HCT116 (cell line): ENCODE data around the gene KCNB1. TPM values are rescaled to one million over a fixed set of nuclear protein-coding genes. Genes with fewer than 3 reads are reported as not detected.

ENCODE experiments used
- ATAC-seq: fragments of 200-7000 bp; cut with Tn5 transposase; 2 replicates; pipeline ENCODE4 v1.9.1; 2020; ENCODE audit warnings: mild to moderate bottlenecking, moderate library complexity
- BruUV-seq: library from RNA; stranded (reverse); fragments of 400-500 nt; replicated peaks from 2 replicates; lab custom pipeline; 2021; lab: Mats Ljungman, UMichigan
- CTCF ChIA-PET: fragments of 300-600 bp; sonication (Branson Sonifier 250); formaldehyde crosslinking; loops from one replicate; lab custom pipeline; 2021; ENCODE audit warnings: antibody characterized with exemption; lab: Charles Lee
- POLR2A ChIA-PET: fragments of 300-600, 350-600 bp; sonication (Branson Sonifier 250); formaldehyde crosslinking; loops from one replicate; lab custom pipeline; 2021; ENCODE audit warnings: antibody characterized with exemption; lab: Charles Lee
- RAD21 ChIA-PET, 2 experiments: fragments of 300-600 bp; sonication (Branson Sonifier 250); formaldehyde crosslinking; loops; one replicate each; lab custom pipeline; 2023; ENCODE audit warnings: low total read pairs in 2 of 2; ENCODE audit not compliant: uncharacterized antibody in 2 of 2, unreplicated experiment in 2 of 2, low non-redundant PET in 1 of 2; lab: Charles Lee
- DNase-seq: peaks from one replicate; pipeline ENCODE4 v3.0.0-alpha.2; 2010; ENCODE audit warnings: low read depth, low spot score
- H2AFZ ChIP-seq: fragments of 200-600 bp; shearing (Covaris generic), sonication (generic); 2 replicates; pipeline ENCODE4 v1.6.1; 2017; ENCODE audit warnings: low read depth, mixed run types, mixed read lengths, antibody characterized with exemption, low read length; ENCODE audit not compliant: poor library complexity, severe bottlenecking
- H3K27ac ChIP-seq: 2 replicates; pipeline ENCODE4 v1.5.1; 2012; ENCODE audit warnings: low read depth, low read length
- H3K27me3 ChIP-seq: fragments of 200-600 bp; sonication (generic); 2 replicates; pipeline ENCODE4 v1.6.1; 2016; ENCODE audit warnings: mixed run types, low read length, mixed read lengths; ENCODE audit not compliant: insufficient read depth
- H3K36me3 ChIP-seq, 2 experiments: fragments of 200-500 bp in 1 of 2; fragments of 200-600 bp in 1 of 2; sonication (Bioruptor generic) in 1 of 2; sonication (generic) in 1 of 2; 2 replicates each; pipeline versions ENCODE4 v1.5.1 to v1.6.1; 2014 to 2016; ENCODE audit warnings: low read length in 2 of 2, inconsistent platforms in 1 of 2, mixed read lengths in 1 of 2, mixed run types in 1 of 2; ENCODE audit not compliant: insufficient read depth in 2 of 2, control insufficient read depth in 1 of 2
- H3K4me1 ChIP-seq, 2 experiments: fragments of 200-600 bp in 1 of 2; sonication (generic) in 1 of 2; 2 replicates each; pipeline versions ENCODE4 v1.5.1 to v1.6.1; 2012 to 2017; ENCODE audit warnings: low read length in 2 of 2, inconsistent platforms in 1 of 2, mild to moderate bottlenecking in 1 of 2, mixed read lengths in 1 of 2, mixed run types in 1 of 2, moderate library complexity in 1 of 2; ENCODE audit not compliant: insufficient read depth in 2 of 2, control insufficient read depth in 1 of 2
- H3K4me2 ChIP-seq: fragments of 200-600 bp; sonication (generic); 2 replicates; pipeline ENCODE4 v1.6.1; 2017; ENCODE audit warnings: mixed run types, low read length, mixed read lengths
- H3K4me3 ChIP-seq, 2 experiments: fragments of 200-600 bp in 1 of 2; sonication (generic) in 1 of 2; replicated peaks in 1 of 2; 2 replicates each; pipeline ENCODE4 v1.5.1; 2011 to 2016; ENCODE audit warnings: low read length in 2 of 2, control low read depth in 1 of 2, low read depth in 1 of 2, mild to moderate bottlenecking in 1 of 2, mixed read lengths in 1 of 2, mixed run types in 1 of 2
- H3K79me2 ChIP-seq: fragments of 200-600 bp; sonication (generic); 2 replicates; pipeline ENCODE4 v1.6.1; 2017; ENCODE audit warnings: mild to moderate bottlenecking, mixed run types, low read length, moderate library complexity, mixed read lengths; ENCODE audit not compliant: insufficient read depth
- H3K9ac ChIP-seq: fragments of 200-600 bp; sonication (generic); 2 replicates; pipeline ENCODE4 v1.6.1; 2016; ENCODE audit warnings: low read length, mixed read lengths
- H3K9me2 ChIP-seq: fragments of 200-600 bp; sonication (generic), shearing (Covaris generic); 2 replicates; pipeline ENCODE4 v1.6.1; 2017; ENCODE audit warnings: mixed run types, mild to moderate bottlenecking, moderate library complexity; ENCODE audit not compliant: insufficient read depth
- H3K9me3 ChIP-seq, 2 experiments: fragments of 200-500 bp in 1 of 2; fragments of 200-600 bp in 1 of 2; sonication (Bioruptor generic) in 1 of 2; sonication (generic) in 1 of 2; 2 replicates each; pipeline ENCODE4 v1.6.1; 2014 to 2017; ENCODE audit warnings: low read length in 2 of 2, mixed read lengths in 2 of 2, inconsistent platforms in 1 of 2, low read depth in 1 of 2, mild to moderate bottlenecking in 1 of 2, mixed run types in 1 of 2, moderate library complexity in 1 of 2; ENCODE audit not compliant: control insufficient read depth in 1 of 2, insufficient read depth in 1 of 2
- H4K20me1 ChIP-seq: fragments of 200-600 bp; sonication (generic), shearing (Covaris generic); 2 replicates; pipeline ENCODE4 v1.6.1; 2017; ENCODE audit warnings: mixed run types, mild to moderate bottlenecking, moderate library complexity; ENCODE audit not compliant: insufficient read depth
- EZH2 ChIP-seq: fragments of 200-600 bp; sonication (generic); IDR thresholded peaks from 2 replicates; pipeline ENCODE4 v1.6.1; 2017; ENCODE audit warnings: antibody characterized with exemption, mixed run types
- POLR2A ChIP-seq: IDR thresholded peaks from 2 replicates; pipeline ENCODE4 v1.7.0; 2011; ENCODE audit warnings: borderline replicate concordance; ENCODE audit not compliant: insufficient read depth, insufficient read length; ENCODE audit errors: extremely low read depth
- SIN3A ChIP-seq: IDR thresholded peaks from 2 replicates; pipeline ENCODE4 v1.6.1; 2012; ENCODE audit warnings: low read depth
- TCF7L2 ChIP-seq: IDR thresholded peaks from 2 replicates; pipeline ENCODE4 v1.7.0; 2011; ENCODE audit warnings: borderline replicate concordance, inconsistent platforms; ENCODE audit not compliant: insufficient read depth, insufficient read length; ENCODE audit errors: extremely low read depth
- intact Hi-C: fragments of 100-400 bp; cut with micrococcal nuclease; formaldehyde crosslinking; loops from 2 replicates; pipeline ENCODE4 v1.10.0; 2022
- total RNA-seq: library from RNA; stranded (reverse); gene quantifications from one replicate; pipeline ENCODE4 v1.2.1, GENCODE V29; 2021; ENCODE audit not compliant: unreplicated experiment
- TF ChIP-seq, protein P1 (sequence below): IDR thresholded peaks from 2 replicates; pipeline ENCODE4 v1.6.1; 2012; ENCODE audit warnings: low read depth
- TF ChIP-seq, protein P2 (sequence below): IDR thresholded peaks from 2 replicates; pipeline ENCODE4 v1.6.1; 2012

The KCNB1 gene
- total RNA-seq, 1 experiment from 2014 or later, result 0.79 TPM

DNA sequence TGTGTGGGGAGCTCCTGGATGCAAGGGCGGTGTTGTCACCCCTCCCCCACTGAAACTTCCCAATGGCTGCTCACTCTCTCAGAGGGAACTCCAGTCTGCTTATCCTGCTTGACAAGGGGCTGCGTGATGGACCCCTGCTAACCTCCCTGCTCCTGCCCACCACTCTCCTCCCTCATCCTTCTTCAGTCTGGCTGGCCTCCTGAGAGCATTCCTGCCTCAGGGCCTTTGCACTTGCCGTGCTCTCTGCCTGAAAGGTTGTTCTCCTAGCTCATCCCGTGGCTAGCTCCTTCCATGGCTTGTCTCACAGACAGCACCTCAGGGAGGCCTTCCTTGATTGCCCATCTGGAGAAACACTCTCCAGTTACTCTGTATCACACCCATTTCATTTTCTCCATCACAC is 130.7 kb downstream of the KCNB1 start:
- H3K79me2 ChIP-seq, result no peaks in the 10 kb centered on the region
- H3K9me2 ChIP-seq, result no peaks in the 10 kb centered on the region
- intact Hi-C loops, result no loop called here
- H3K27ac ChIP-seq, result no peak overlapping the region
- no peak overlapping the region for H3K4me2 ChIP-seq
- RAD21 ChIA-PET, result no interaction called here
- TF ChIP-seq TCF7L2 (no peak), POLR2A (no peak), EZH2 (no peak), SIN3A (no peak)
- TF ChIP-seq, protein P1, sequence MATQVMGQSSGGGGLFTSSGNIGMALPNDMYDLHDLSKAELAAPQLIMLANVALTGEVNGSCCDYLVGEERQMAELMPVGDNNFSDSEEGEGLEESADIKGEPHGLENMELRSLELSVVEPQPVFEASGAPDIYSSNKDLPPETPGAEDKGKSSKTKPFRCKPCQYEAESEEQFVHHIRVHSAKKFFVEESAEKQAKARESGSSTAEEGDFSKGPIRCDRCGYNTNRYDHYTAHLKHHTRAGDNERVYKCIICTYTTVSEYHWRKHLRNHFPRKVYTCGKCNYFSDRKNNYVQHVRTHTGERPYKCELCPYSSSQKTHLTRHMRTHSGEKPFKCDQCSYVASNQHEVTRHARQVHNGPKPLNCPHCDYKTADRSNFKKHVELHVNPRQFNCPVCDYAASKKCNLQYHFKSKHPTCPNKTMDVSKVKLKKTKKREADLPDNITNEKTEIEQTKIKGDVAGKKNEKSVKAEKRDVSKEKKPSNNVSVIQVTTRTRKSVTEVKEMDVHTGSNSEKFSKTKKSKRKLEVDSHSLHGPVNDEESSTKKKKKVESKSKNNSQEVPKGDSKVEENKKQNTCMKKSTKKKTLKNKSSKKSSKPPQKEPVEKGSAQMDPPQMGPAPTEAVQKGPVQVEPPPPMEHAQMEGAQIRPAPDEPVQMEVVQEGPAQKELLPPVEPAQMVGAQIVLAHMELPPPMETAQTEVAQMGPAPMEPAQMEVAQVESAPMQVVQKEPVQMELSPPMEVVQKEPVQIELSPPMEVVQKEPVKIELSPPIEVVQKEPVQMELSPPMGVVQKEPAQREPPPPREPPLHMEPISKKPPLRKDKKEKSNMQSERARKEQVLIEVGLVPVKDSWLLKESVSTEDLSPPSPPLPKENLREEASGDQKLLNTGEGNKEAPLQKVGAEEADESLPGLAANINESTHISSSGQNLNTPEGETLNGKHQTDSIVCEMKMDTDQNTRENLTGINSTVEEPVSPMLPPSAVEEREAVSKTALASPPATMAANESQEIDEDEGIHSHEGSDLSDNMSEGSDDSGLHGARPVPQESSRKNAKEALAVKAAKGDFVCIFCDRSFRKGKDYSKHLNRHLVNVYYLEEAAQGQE, result no peak
- TF ChIP-seq, protein P2, sequence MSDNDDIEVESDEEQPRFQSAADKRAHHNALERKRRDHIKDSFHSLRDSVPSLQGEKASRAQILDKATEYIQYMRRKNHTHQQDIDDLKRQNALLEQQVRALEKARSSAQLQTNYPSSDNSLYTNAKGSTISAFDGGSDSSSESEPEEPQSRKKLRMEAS, result no peak
- no peaks in the 10 kb centered on the region for H3K36me3 ChIP-seq
- H4K20me1 ChIP-seq, result no peaks in the 10 kb centered on the region
- POLR2A ChIA-PET, result no interaction called here
- no peaks in the 10 kb centered on the region for H3K4me1 ChIP-seq
- H3K9ac ChIP-seq, result no peak overlapping the region
- ATAC-seq, result no peak
- BruUV-seq, result no TSS peak
- no peaks in the 10 kb centered on the region for H3K9me3 ChIP-seq
- CTCF ChIA-PET, result no interaction called here
- peaks cover 13% of the 10 kb centered on the region; the same call in 1 of the 2 replicates for H3K27me3 ChIP-seq
- no peak overlapping the region for H2AFZ ChIP-seq
- H3K4me3 ChIP-seq, result no peak overlapping the region
- DNase-seq, result no peak
